ENCODE measurements around the gene QDPR. TPM values are rescaled to one million over a fixed set of nuclear protein-coding genes. Genes with fewer than 3 reads are reported as not detected.

QDPR gene
- total and polyA plus RNA-seq, 9 donors: 16.7 to 116 (median 86.5) TPM

- 67% methylated on average over 1 of the region's 2 CpGs for WGBS (ENCODE audit: insufficient coverage)
These were observed 19.0 kb downstream of the QDPR start for GRCh38 chr4:17492876-17493275.

DNA sequence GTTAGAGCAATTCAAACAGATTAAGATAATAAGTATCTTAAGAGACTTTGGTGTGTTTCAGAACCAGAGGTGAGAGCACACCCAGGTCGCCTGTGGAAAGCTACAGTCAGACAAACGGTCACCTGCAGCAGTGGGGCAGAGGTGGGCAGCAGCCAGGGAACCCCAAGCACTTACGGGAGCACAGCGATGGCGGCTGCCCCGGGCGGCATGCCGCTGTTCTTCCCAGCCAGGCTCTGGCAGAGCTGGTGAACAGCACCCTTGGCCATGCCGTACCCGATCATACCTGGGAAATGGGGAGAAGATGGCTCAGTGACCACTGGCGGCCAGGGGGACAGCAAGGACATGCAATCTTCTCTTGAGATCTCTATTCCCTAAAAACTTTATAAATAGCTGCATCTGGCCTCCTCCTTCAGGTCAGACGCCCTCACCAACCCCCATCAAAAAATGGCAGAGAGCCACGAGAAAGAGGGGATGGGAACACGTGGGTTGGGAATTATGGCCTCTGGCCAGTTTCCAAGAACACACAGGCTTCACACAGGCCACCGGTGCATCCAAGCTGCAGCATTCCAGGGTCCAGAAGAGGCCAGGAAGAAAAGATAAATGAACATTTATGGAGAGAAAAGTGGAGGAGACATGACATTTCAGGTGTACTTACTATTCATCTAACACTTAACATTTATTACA lies 19.7 kb downstream of the QDPR start:
- Histone ChIP-seq H3K27ac (ENCODE audit: low read length) (no peak overlapping the region), H3K27me3 (ENCODE audit: control insufficient read depth, insufficient read depth, low read length) (no peaks in the 10 kb centered on the region), H3K9me3 (replicated peaks; ENCODE audit: control insufficient read depth, low read depth, low read length) (no peaks in the 10 kb centered on the region), H3K4me3 (ENCODE audit: low read length) (no peak overlapping the region), H3K4me1 (ENCODE audit: control insufficient read depth, insufficient read depth, low read length) (peaks cover 12% of the 10 kb centered on the region), H3K36me3 (ENCODE audit: control insufficient read depth, insufficient read depth, low read length) (peaks cover 49% of the 10 kb centered on the region)
- 92% methylated on average over 7 of the region's 15 CpGs for WGBS (ENCODE audit: insufficient coverage)
- peak; percentile 67 for DNase-seq

More at GRCh38 chr4:17492876-17493275, 19.0 kb downstream of the QDPR start:
- H3K36me3 ChIP-seq (ENCODE audit: control insufficient read depth, insufficient read depth, low read length): peaks cover 52% of the 10 kb centered on the region
- no peaks in the 10 kb centered on the region for H3K9me3 ChIP-seq (replicated peaks; ENCODE audit: control insufficient read depth, low read depth, low read length)
- H3K4me3 ChIP-seq (ENCODE audit: low read length): no peak overlapping the region
- DNase-seq: no peak
- no peak overlapping the region for H3K27ac ChIP-seq (ENCODE audit: low read length)
- H3K27me3 ChIP-seq (ENCODE audit: control insufficient read depth, insufficient read depth, low read length): no peaks in the 10 kb centered on the region
- peaks cover 12% of the 10 kb centered on the region for H3K4me1 ChIP-seq (ENCODE audit: control insufficient read depth, insufficient read depth, low read length)

- Histone ChIP-seq H3K36me3 (ENCODE audit: control insufficient read depth, insufficient read depth, low read length) (peaks cover 55% of the 10 kb centered on the region), H3K27ac (ENCODE audit: low read length) (no peak overlapping the region), H3K27me3 (ENCODE audit: control insufficient read depth, insufficient read depth, low read length) (no peaks in the 10 kb centered on the region), H3K4me3 (ENCODE audit: low read length) (no peak overlapping the region), H3K4me1 (ENCODE audit: control insufficient read depth, insufficient read depth, low read length) (peaks cover 14% of the 10 kb centered on the region), H3K9me3 (replicated peaks; ENCODE audit: control insufficient read depth, low read depth, low read length) (no peaks in the 10 kb centered on the region)
- peak; percentile 52 for DNase-seq
- WGBS (ENCODE audit: insufficient coverage): 17% methylated on average over 1 of the region's 3 CpGs
These were observed 20.7 kb downstream of the QDPR start for GRCh38 chr4:17491196-17491595.

- H3K9me3 ChIP-seq (replicated peaks; ENCODE audit: control insufficient read depth, low read depth, low read length): no peaks in the 10 kb centered on the region
- WGBS (ENCODE audit: insufficient coverage): 100% methylated on average over 3 of the region's 6 CpGs
- peaks cover 14% of the 10 kb centered on the region for H3K4me1 ChIP-seq (ENCODE audit: control insufficient read depth, insufficient read depth, low read length)
- no peaks in the 10 kb centered on the region for H3K27me3 ChIP-seq (ENCODE audit: control insufficient read depth, insufficient read depth, low read length)
- H3K27ac ChIP-seq (ENCODE audit: low read length): no peak overlapping the region
- peaks cover 57% of the 10 kb centered on the region for H3K36me3 ChIP-seq (ENCODE audit: control insufficient read depth, insufficient read depth, low read length)
- DNase-seq: no peak
- H3K4me3 ChIP-seq (ENCODE audit: low read length): no peak overlapping the region
These were observed 21.3 kb downstream of the QDPR start for GRCh38 chr4:17490575-17491059.

GRCh38 chr4:17489721-17490120 lies 22.2 kb downstream of the QDPR start:
- no peaks in the 10 kb centered on the region for H3K27me3 ChIP-seq (ENCODE audit: control insufficient read depth, insufficient read depth, low read length)
- 71% methylated on average over 4 of the region's 8 CpGs for WGBS (ENCODE audit: insufficient coverage)
- no peak for DNase-seq
- no peak overlapping the region for H3K27ac ChIP-seq (ENCODE audit: low read length)
- H3K4me1 ChIP-seq (ENCODE audit: control insufficient read depth, insufficient read depth, low read length): peaks cover 14% of the 10 kb centered on the region
- peaks cover 48% of the 10 kb centered on the region for H3K36me3 ChIP-seq (ENCODE audit: control insufficient read depth, insufficient read depth, low read length)
- no peak overlapping the region for H3K4me3 ChIP-seq (ENCODE audit: low read length)
- H3K9me3 ChIP-seq (replicated peaks; ENCODE audit: control insufficient read depth, low read depth, low read length): no peaks in the 10 kb centered on the region

- Histone ChIP-seq H3K36me3 (ENCODE audit: control insufficient read depth, insufficient read depth, low read length) (peaks cover 45% of the 10 kb centered on the region), H3K27me3 (ENCODE audit: control insufficient read depth, insufficient read depth, low read length) (no peaks in the 10 kb centered on the region), H3K27ac (ENCODE audit: low read length) (no peak overlapping the region), H3K4me3 (ENCODE audit: low read length) (no peak overlapping the region), H3K4me1 (ENCODE audit: control insufficient read depth, insufficient read depth, low read length) (peaks cover 14% of the 10 kb centered on the region), H3K9me3 (replicated peaks; ENCODE audit: control insufficient read depth, low read depth, low read length) (no peaks in the 10 kb centered on the region)
- no CpG with 5 or more reads among the region's 5 CpGs for WGBS (ENCODE audit: insufficient coverage)
- DNase-seq: no peak
These were observed 22.8 kb downstream of the QDPR start for GRCh38 chr4:17489123-17489522.

DNA sequence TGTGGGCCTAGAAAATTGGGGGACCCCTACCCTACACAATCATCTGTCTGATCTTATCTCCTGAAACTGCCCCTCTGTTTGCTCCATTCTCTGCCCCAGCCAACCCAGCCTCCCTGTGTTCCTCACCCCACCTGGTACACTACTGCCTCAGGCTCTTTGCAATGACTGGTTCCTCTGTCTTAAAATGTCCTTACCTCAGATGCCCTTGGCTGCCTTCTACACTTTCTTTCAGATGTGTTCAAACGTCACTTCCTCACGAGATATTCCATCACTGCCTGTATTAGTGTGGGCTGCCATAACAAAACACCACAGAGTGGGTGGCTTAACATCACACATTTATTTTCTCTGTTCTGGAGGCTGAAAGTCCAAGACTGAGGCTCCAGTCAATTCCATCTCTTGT lies 29.2 kb downstream of the QDPR start:
- peaks cover 13% of the 10 kb centered on the region for H3K9me3 ChIP-seq (replicated peaks; ENCODE audit: control insufficient read depth, low read depth, low read length)
- no peak overlapping the region for H3K4me3 ChIP-seq (ENCODE audit: low read length)
- 82% methylated on average over 2 of the region's 2 CpGs for WGBS (ENCODE audit: insufficient coverage)
- H3K36me3 ChIP-seq (ENCODE audit: control insufficient read depth, insufficient read depth, low read length): peaks cover 18% of the 10 kb centered on the region
- H3K27ac ChIP-seq (ENCODE audit: low read length): no peak overlapping the region
- no peaks in the 10 kb centered on the region for H3K27me3 ChIP-seq (ENCODE audit: control insufficient read depth, insufficient read depth, low read length)
- H3K4me1 ChIP-seq (ENCODE audit: control insufficient read depth, insufficient read depth, low read length): peaks cover 2% of the 10 kb centered on the region
- DNase-seq: no peak

DNA sequence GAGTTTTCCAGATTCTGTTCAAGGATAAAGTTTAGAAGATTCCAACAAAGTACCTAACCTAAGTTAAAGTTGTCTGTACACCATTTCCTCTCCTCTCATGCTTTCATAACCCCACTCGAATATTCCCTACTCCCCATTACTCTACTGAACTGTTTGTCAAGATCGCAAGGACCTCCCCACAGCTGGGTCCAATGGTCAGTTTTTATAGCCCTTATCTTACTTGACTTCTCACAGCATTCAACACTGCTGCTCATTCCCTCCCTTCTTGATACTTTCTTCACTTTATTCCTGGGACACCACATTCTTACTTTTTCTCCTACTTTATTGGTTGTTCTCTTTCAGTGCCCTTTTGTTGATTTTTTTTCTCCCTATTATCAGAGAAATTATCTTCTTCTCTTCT lies 30.9 kb downstream of the QDPR start:
- H3K36me3 ChIP-seq (ENCODE audit: control insufficient read depth, insufficient read depth, low read length): peaks cover 7% of the 10 kb centered on the region
- H3K4me1 ChIP-seq (ENCODE audit: control insufficient read depth, insufficient read depth, low read length): no peaks in the 10 kb centered on the region
- no peaks in the 10 kb centered on the region for H3K27me3 ChIP-seq (ENCODE audit: control insufficient read depth, insufficient read depth, low read length)
- no peak for DNase-seq
- WGBS (ENCODE audit: insufficient coverage): 85% methylated on average over 2 of the region's 2 CpGs
- no peak overlapping the region for H3K4me3 ChIP-seq (ENCODE audit: low read length)
- H3K9me3 ChIP-seq (replicated peaks; ENCODE audit: control insufficient read depth, low read depth, low read length): peaks cover 13% of the 10 kb centered on the region
- no peak overlapping the region for H3K27ac ChIP-seq (ENCODE audit: low read length)

DNA sequence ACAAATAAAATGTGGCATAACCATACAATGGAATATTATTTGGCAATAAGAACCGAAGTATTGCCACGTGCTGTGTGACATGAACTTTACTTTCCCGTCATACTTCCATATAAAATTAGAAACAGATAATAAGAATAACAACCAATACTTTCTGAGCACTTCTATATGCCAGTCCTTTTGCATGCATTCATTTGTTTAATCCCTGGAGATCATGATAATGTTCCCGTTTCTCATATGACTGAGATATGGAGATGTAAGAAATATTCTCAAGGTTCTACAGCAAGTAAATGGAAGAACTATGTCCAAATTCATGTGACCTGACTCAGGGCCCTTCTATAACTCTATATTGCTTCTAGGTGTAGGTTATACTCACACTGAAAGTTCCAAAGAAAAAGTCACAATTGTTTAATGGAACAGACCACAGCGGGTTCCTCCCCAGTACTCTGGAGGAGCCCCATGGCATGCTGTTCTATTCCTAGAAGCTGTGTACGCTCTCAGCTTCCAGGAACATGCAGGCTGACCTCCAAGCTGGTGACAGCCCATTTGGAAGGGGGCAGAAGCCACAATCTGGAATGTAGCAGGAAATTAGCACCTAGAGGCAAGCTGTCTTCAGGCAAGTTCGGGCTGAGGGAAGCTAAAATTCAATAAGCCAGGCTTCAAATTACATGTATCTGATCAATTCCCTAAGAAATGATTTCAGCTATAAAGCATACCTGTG lies 31.5 kb downstream of the QDPR start:
- WGBS (ENCODE audit: insufficient coverage): 77% methylated on average over 2 of the region's 7 CpGs

DNA sequence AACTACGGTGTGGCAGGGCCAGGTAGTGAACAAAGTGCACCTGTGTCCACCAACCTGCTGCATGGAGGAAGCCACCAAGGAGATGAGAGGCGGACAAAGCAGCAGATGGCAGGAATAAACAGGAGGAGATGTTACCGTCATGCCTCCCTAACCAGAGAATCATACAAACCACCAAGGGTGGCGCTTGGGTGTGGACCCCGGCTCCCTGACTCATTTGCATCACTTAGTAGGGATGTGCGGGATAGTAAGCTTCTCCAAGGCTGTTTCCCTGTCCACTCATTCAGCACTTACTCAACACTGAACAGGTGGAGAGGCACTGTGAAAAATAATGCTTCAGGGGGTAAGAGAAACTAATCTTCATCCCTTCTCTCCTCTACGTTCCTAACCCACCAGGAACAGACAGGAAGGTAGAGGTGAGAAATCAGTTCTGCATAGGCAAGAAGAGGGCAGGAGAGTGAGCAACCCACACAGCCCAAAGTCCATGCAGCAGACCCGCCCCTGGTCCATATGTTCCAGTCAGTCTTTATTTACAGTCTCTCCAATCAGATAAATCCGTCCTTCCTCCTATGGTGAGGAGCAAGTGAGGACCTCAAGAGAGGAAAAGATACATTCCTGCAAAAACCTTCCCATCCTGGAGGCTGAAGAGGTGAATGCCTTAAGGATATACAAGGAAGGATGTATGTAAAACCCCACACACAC lies 34.0 kb downstream of the QDPR start:
- Histone ChIP-seq H3K4me1 (ENCODE audit: control insufficient read depth, insufficient read depth, low read length) (no peaks in the 10 kb centered on the region), H3K4me3 (ENCODE audit: low read length) (no peak overlapping the region), H3K9me3 (replicated peaks; ENCODE audit: control insufficient read depth, low read depth, low read length) (peaks cover 10% of the 10 kb centered on the region), H3K27me3 (ENCODE audit: control insufficient read depth, insufficient read depth, low read length) (no peaks in the 10 kb centered on the region), H3K36me3 (ENCODE audit: control insufficient read depth, insufficient read depth, low read length) (peaks cover 2% of the 10 kb centered on the region), H3K27ac (ENCODE audit: low read length) (no peak overlapping the region)
- WGBS (ENCODE audit: insufficient coverage): 14% methylated on average over 1 of the region's 9 CpGs
- no peak for DNase-seq

More for the DNA sequence above, 31.5 kb downstream of the QDPR start:
- H3K4me1 ChIP-seq (ENCODE audit: control insufficient read depth, insufficient read depth, low read length): no peaks in the 10 kb centered on the region
- no peaks in the 10 kb centered on the region for H3K27me3 ChIP-seq (ENCODE audit: control insufficient read depth, insufficient read depth, low read length)
- H3K27ac ChIP-seq (ENCODE audit: low read length): no peak overlapping the region
- peaks cover 6% of the 10 kb centered on the region for H3K36me3 ChIP-seq (ENCODE audit: control insufficient read depth, insufficient read depth, low read length)
- no peak for DNase-seq
- H3K9me3 ChIP-seq (replicated peaks; ENCODE audit: control insufficient read depth, low read depth, low read length): peaks cover 13% of the 10 kb centered on the region
- no peak overlapping the region for H3K4me3 ChIP-seq (ENCODE audit: low read length)

Data from muscle of leg (tissue), 11 donors.